ENCODE results near the gene SLC6A17. TPM values are rescaled to one million over a fixed set of nuclear protein-coding genes. Genes with fewer than 3 reads are reported as not detected.

SLC6A17 gene
- total and polyA plus RNA-seq, 9 of the 15 experiments (the other 6 are each of a cell fraction or from before 2014, with no cell fraction given): not detected

- TF ChIP-seq PATZ1 (CRISPR knock-in tag; IDR thresholded peaks at IDR 0.05; ENCODE audit: borderline replicate concordance) (no peak), RAD21 (CRISPR knock-in tag; conservative IDR thresholded peaks at IDR 0.05 in 1 of 2, IDR thresholded peaks at IDR 0.05 in 1 of 2) (no peak), POLR2B (IDR thresholded peaks at IDR 0.05; ENCODE audit: low read depth, partially characterized antibody) (no peak), CEBPZ (IDR thresholded peaks at IDR 0.05; ENCODE audit: borderline replicate concordance, low read depth, low read length) (no peak), GABPB2 (CRISPR knock-in tag; conservative IDR thresholded peaks at IDR 0.05) (no peak), NCOA1 (IDR thresholded peaks at IDR 0.05; ENCODE audit: low read depth) (no peak), ZNF318 (IDR thresholded peaks at IDR 0.05; ENCODE audit: borderline replicate concordance in 1 of 2, low read depth in 1 of 2) (no peak), TARDBP (IDR thresholded peaks at IDR 0.05) (no peak), CEBPG (CRISPR knock-in tag; IDR thresholded peaks at IDR 0.05) (no peak), CEBPG (tag; conservative IDR thresholded peaks at IDR 0.05 in 1 of 2, IDR thresholded peaks at IDR 0.05 in 1 of 2) (no peak), HNRNPLL (IDR thresholded peaks at IDR 0.05; ENCODE audit: low read depth, low read length, poor library complexity, severe bottlenecking) (no peak)
Observed at GRCh38 chr1:110210604-110211495, 60.6 kb downstream of the SLC6A17 start (continued).

All from K562 (cell line).